Transverse colon (tissue), 4 donors: Measurements from ENCODE around the gene S100A2. TPM values are rescaled to one million over a fixed set of nuclear protein-coding genes. Genes with fewer than 3 reads are reported as not detected.
A peak's percentile ranks its signal among the peaks of the same experiment; 100 is the strongest.

Experiments used
- DNase-seq: peaks from one replicate; pipeline ENCODE4 v3.0.0-alpha.2; 2019
- H3K27ac ChIP-seq, 4 donors: fragments of 200-600 bp; sonication (generic); 2 replicates each; pipeline ENCODE4 v1.5.1; 2016 to 2018; ENCODE audit warnings: inconsistent platforms in 4 of 4
- H3K27me3 ChIP-seq: fragments of 200-600 bp; sonication (generic); 2 replicates; pipeline ENCODE4 v1.5.1; 2017; ENCODE audit warnings: inconsistent platforms
- H3K36me3 ChIP-seq, 4 donors: fragments of 200-600 bp; sonication (generic); 2 replicates each; pipeline ENCODE4 v1.5.1; 2017 to 2019; ENCODE audit warnings: inconsistent platforms in 4 of 4
- H3K4me1 ChIP-seq, 4 donors: fragments of 200-600 bp; sonication (generic); 2 replicates each; pipeline ENCODE4 v1.5.1; 2017 to 2020; ENCODE audit warnings: inconsistent platforms in 4 of 4
- H3K4me3 ChIP-seq, 4 donors: fragments of 200-600 bp; sonication (generic); 1 replicate in 1 of 4; 2 replicates in 3 of 4; pipeline versions ENCODE4 v1.5.1 to v1.6.1; 2017 to 2019; ENCODE audit warnings: inconsistent platforms in 4 of 4
- H3K9me3 ChIP-seq, 2 donors: fragments of 200-600 bp; sonication (generic); 2 replicates each; pipeline ENCODE4 v1.5.1; 2017 to 2019; ENCODE audit warnings: inconsistent platforms in 2 of 2
- EP300 ChIP-seq: sonication (generic); formaldehyde crosslinking; IDR thresholded peaks from one replicate; pipeline ENCODE4 v1.6.1; 2017; ENCODE audit warnings: antibody characterized with exemption, low read depth
- POLR2A ChIP-seq: fragments of 450-650 bp; IDR thresholded peaks from one replicate; pipeline ENCODE4 v1.6.1; 2016; ENCODE audit warnings: antibody characterized with exemption, mild to moderate bottlenecking, moderate library complexity
- POLR2AphosphoS5 ChIP-seq, 3 donors: sonication (generic); formaldehyde crosslinking; IDR thresholded peaks; one replicate each; pipeline ENCODE4 v1.6.1; 2016; ENCODE audit warnings: antibody characterized with exemption in 3 of 3
- WGBS, 2 donors: methylation state at CpG; one replicate each; pipeline ENCODE4 v1.1.5; 2018; ENCODE audit warnings: low coverage in 1 of 2; 5-methylcytosine and 5-hydroxymethylcytosine counted together
- in situ Hi-C, 4 donors: fragments of 200-750 bp; cut with MboI; loops; one replicate each; pipeline versions ENCODE4 v1.15.0 to v1.15.1; 2017; ENCODE audit warnings: low sequenced_read_pairs in 3 of 4, low pct_ligation_motif_present in 1 of 4, low pct_unique_long_range_greater_than_20kb in 1 of 4
- intact Hi-C: fragments of 100-400 bp; cut with DNase I; formaldehyde crosslinking; loops from one replicate; pipeline ENCODE4 v1.15.1; 2023; ENCODE audit warnings: low total_unique reads
- total RNA-seq, 4 donors: library from RNA; depleted of rRNA; stranded (reverse); fragments of >200 nt; gene quantifications; one replicate each; pipeline ENCODE4 v1.1.0, GENCODE V29; 2016
- TF ChIP-seq, protein P1 (sequence below), 5 experiments: fragments of 200-600 bp in 3 of 5; fragments of 450-650 bp in 2 of 5; sonication (generic) in 3 of 5; IDR thresholded peaks; 1 replicate in 2 of 5; 2 replicates in 3 of 5; pipeline ENCODE4 v1.5.1; 2016 to 2017; ENCODE audit warnings: antibody characterized with exemption in 5 of 5, inconsistent platforms in 3 of 5, mild to moderate bottlenecking in 2 of 5, moderate library complexity in 1 of 5

Gene S100A2
- total RNA-seq, 4 donors from 2014 or later: 2.2 TPM; not detected in 3

DNA sequence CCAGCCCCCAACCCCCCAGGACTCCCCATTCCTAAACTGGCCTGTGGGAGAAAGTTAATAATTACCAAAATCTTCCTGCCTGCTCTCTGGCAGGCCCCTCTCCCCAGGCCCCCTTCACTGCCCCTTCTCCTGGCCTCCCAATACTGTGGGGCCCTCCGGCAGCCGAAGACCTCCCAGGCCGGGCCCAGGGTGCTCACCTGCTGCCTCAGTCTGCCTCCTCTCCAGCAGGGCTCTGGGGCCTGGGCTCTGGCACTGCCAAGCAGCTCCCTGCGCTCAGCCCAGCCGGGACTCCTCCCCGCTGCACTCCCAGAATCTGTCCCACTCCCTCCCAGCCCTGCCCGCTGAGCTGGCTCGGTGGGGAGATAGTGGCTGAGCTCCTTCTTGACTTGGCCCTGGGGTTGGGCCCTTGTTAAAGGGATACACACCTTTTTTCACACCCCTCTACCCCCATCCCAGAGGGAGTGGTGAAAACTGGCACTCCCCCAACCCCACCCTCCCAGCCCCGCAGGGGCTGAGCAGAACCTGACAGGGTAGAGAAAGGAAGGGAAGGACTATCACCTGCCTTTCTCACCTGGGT lies 47.2 kb upstream of the S100A2 start, which contains the start of gene S100A16:
S100A16 (minus strand) TSS at position 383 of the 577 bp plus-strand sequence. CDS start 4,986 bp downstream, outside the sequence.
- Histone ChIP-seq H3K4me3 (peak within 1 kb of the TSS; percentile 53 to 69 (median 60)), H3K27me3 (no peaks in the 10 kb centered on the region), H3K9me3 (no peaks in the 10 kb centered on the region), H3K27ac (peak within 1 kb of the TSS; percentile 89 to 97 (median 92)), H3K4me1 (peaks cover 45 to 79% (median 60%) of the 10 kb centered on the region in 4 donors), H3K36me3 (no peaks in the 10 kb centered on the region)
- peak; percentile 91 for DNase-seq
- TF ChIP-seq, protein P1, sequence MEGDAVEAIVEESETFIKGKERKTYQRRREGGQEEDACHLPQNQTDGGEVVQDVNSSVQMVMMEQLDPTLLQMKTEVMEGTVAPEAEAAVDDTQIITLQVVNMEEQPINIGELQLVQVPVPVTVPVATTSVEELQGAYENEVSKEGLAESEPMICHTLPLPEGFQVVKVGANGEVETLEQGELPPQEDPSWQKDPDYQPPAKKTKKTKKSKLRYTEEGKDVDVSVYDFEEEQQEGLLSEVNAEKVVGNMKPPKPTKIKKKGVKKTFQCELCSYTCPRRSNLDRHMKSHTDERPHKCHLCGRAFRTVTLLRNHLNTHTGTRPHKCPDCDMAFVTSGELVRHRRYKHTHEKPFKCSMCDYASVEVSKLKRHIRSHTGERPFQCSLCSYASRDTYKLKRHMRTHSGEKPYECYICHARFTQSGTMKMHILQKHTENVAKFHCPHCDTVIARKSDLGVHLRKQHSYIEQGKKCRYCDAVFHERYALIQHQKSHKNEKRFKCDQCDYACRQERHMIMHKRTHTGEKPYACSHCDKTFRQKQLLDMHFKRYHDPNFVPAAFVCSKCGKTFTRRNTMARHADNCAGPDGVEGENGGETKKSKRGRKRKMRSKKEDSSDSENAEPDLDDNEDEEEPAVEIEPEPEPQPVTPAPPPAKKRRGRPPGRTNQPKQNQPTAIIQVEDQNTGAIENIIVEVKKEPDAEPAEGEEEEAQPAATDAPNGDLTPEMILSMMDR (IDR thresholded peaks at IDR 0.05): peak in 1 of 5 experiments; percentile 13
- TF ChIP-seq EP300 (no peak), POLR2A (peak; percentile 97), POLR2AphosphoS5 (IDR thresholded peaks at IDR 0.05) (peak; percentile 95 to 98 (median 96))
- intact Hi-C loops (loop anchor here (5.0 kb wide), 1 partner anchor 36 kb away; no protein-coding TSS in a partner anchor), in situ Hi-C loops (no loop called here)
- WGBS, 2 donors: 18% methylated on average over 9 of the region's 9 CpGs; no CpG with 5 or more reads in 1 of the 2 donors

DNA sequence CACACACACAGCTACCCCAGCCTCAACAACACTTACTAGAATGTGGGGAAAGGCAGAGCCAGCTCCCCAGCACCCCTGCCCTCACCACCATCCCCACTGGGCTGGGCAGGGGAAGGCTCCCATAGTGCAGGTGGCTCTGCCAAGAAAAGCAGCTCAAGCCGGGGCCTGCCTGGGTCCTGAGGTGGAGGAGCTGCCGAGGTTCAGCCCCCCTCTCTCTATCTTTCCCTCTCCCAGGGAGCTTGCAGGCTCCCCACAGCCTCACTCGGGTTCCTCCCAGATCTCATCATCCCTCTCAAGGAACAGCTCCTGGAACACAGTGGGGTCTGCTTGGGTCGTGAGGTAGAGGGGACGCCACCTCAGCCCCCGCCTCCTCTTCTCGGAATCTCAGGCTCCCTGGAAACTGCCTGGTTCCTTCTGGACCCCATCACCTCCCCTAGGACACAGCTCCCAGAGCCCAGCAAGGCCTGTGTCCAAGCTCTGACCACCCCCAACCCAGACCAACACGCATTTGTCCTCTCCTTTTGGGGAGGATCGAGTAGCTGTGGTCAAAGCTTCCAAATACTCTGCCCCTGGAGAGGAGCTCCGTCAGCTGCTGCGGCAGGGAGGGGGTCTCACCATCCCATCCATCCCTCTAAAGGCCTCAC lies 46.6 kb upstream of the S100A2 start:
- no peaks in the 10 kb centered on the region for H3K9me3 ChIP-seq
- H3K27me3 ChIP-seq: no peaks in the 10 kb centered on the region
- H3K4me1 ChIP-seq: peaks cover 40 to 85% (median 58%) of the 10 kb centered on the region in 4 donors
- TF ChIP-seq, protein P1 (IDR thresholded peaks at IDR 0.05): no peak
- TF ChIP-seq POLR2AphosphoS5 (IDR thresholded peaks at IDR 0.05): no peak
- intact Hi-C loops (loop anchor here (5.0 kb wide), 1 partner anchor 35 kb away; no protein-coding TSS in a partner anchor), in situ Hi-C loops (no loop called here)
- DNase-seq: no peak
- H3K27ac ChIP-seq: peak overlapping the region; percentile 89 to 97 (median 92)
- peaks cover 0 to 5% (median 0%) of the 10 kb centered on the region in 4 donors for H3K36me3 ChIP-seq
- 32% methylated on average over 11 of the region's 11 CpGs; no CpG with 5 or more reads in 1 of the 2 donors for WGBS, 2 donors
- H3K4me3 ChIP-seq: peak overlapping the region; percentile 53 to 69 (median 60)

DNA sequence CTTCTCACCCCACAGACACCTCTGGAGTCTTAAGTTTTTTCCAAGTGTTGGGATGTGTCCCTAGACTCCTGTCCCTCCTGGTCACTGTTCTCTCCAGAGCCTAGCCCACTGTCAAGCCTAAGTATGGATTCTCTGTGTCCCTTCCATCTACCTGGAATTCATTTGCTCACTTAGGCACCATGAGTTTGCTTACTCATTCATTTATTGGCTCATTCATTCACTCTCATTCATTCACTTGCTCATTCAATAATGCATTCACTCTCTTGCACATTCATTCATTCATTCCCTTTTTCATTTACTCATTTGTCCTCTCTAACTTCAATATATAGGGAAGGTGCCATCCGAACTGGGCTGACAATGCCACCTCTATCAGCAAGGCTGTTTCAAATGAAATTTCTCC lies 45.7 kb upstream of the S100A2 start:
- Histone ChIP-seq H3K4me1 (peaks cover 31 to 77% (median 49%) of the 10 kb centered on the region in 4 donors), H3K27ac (peak overlapping the region; percentile 89 to 97 (median 92)), H3K36me3 (peaks cover 0 to 11% (median 3%) of the 10 kb centered on the region in 4 donors), H3K27me3 (no peaks in the 10 kb centered on the region), H3K9me3 (no peaks in the 10 kb centered on the region), H3K4me3 (peak overlapping the region; percentile 53 to 69 (median 60))
- no peak for DNase-seq
- TF ChIP-seq EP300: no peak
- no peak for TF ChIP-seq POLR2A
- TF ChIP-seq POLR2AphosphoS5 (IDR thresholded peaks at IDR 0.05): no peak
- TF ChIP-seq, protein P1 (IDR thresholded peaks at IDR 0.05): no peak
- in situ Hi-C loops (no loop called here), intact Hi-C loops (loop anchor here (5.0 kb wide), 1 partner anchor 34 kb away; no protein-coding TSS in a partner anchor)
- 38 to 65% methylated on average over 1 of the region's 1 CpG for WGBS, 2 donors

DNA sequence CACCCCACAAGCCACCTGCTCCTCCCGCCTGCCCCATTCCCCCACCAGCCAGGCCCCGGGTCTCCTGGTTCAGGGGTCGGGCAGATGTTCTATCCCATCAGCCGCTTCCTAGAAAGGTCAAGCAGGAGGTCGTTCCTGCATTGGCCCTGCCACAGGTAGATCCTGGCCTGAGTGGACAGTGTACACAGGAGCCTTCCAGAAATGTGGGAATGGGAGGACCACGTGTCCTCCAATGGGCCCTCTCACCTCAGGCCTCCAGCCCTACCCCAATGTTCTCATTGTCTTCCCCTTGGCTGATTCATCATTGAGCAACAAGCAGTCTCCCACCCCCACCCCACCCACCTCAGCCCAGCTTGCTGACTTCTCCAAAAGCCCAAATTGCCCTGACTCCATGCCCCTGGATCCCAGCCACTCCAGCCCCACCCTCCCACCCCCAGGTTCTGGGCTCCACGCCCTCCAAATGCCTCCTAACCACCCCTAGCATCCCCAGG lies 45.2 kb upstream of the S100A2 start:
- no peak for DNase-seq
- H3K36me3 ChIP-seq: peaks cover 0 to 11% (median 3%) of the 10 kb centered on the region in 4 donors
- no peaks in the 10 kb centered on the region for H3K9me3 ChIP-seq
- TF ChIP-seq, protein P1 (IDR thresholded peaks at IDR 0.05): no peak
- no peak for TF ChIP-seq POLR2AphosphoS5 (IDR thresholded peaks at IDR 0.05)
- no peak for TF ChIP-seq POLR2A
- no peak for TF ChIP-seq EP300
- peak overlapping the region; percentile 89 to 97 (median 92) for H3K27ac ChIP-seq
- intact Hi-C loops: loop anchor here (5.0 kb wide), 1 partner anchor 34 kb away; no protein-coding TSS in a partner anchor
- no peaks in the 10 kb centered on the region for H3K27me3 ChIP-seq
- H3K4me1 ChIP-seq: peaks cover 29 to 73% (median 47%) of the 10 kb centered on the region in 4 donors
- 66% methylated on average over 7 of the region's 7 CpGs; no CpG with 5 or more reads in 1 of the 2 donors for WGBS, 2 donors
- in situ Hi-C loops: no loop called here
- H3K4me3 ChIP-seq: peak overlapping the region in 3 of 4 donors; percentile 53 to 62 (median 57)
